CD4-positive, alpha-beta T cell treated with Interleukin-17A for 1 hour (primary cell): ENCODE results near the gene PMFBP1.

Experiments
- DNase-seq: peaks from one replicate; pipeline ENCODE4 v3.0.0-alpha.2; 2020

The PMFBP1 gene

GRCh38 chr16:72129976-72130656 lies 41.8 kb downstream of the PMFBP1 start:
- DNase-seq: no peak

GRCh38 chr16:72128701-72129100 lies 43.3 kb downstream of the PMFBP1 start:
- no peak for DNase-seq

- DNase-seq: no peak
Measured at GRCh38 chr16:72126429-72126765, 45.6 kb downstream of the PMFBP1 start.

- no peak for DNase-seq
Measured at GRCh38 chr16:72125635-72126428, 46.1 kb downstream of the PMFBP1 start.

- peak; percentile 52 for DNase-seq
Measured at GRCh38 chr16:72124761-72125634, 47.0 kb downstream of the PMFBP1 start.

- no peak for DNase-seq
Measured at GRCh38 chr16:72124148-72124547, 47.8 kb downstream of the PMFBP1 start.

- DNase-seq: no peak
Measured at GRCh38 chr16:72123426-72123825, 48.5 kb downstream of the PMFBP1 start.

- DNase-seq: no peak
Measured at GRCh38 chr16:72122916-72123315, 49.0 kb downstream of the PMFBP1 start.

GRCh38 chr16:72122308-72122707 lies 49.6 kb downstream of the PMFBP1 start:
- no peak for DNase-seq

- DNase-seq: no peak
Measured at GRCh38 chr16:72120026-72120425, 51.9 kb downstream of the PMFBP1 start.

- DNase-seq: no peak
Measured at GRCh38 chr16:72113616-72113945, 58.4 kb downstream of the PMFBP1 start.

- no peak for DNase-seq
Measured at GRCh38 chr16:72112906-72113615, 58.9 kb downstream of the PMFBP1 start.

- no peak for DNase-seq
Measured at GRCh38 chr16:72112452-72112792, 59.5 kb downstream of the PMFBP1 start.

GRCh38 chr16:72111657-72112451 lies 60.1 kb downstream of the PMFBP1 start:
- no peak for DNase-seq

- DNase-seq: no peak
Measured at GRCh38 chr16:72110662-72111615, 61.0 kb downstream of the PMFBP1 start.

- DNase-seq: no peak
Measured at GRCh38 chr16:72109966-72110530, 61.9 kb downstream of the PMFBP1 start.

GRCh38 chr16:72109300-72109699 lies 62.7 kb downstream of the PMFBP1 start:
- no peak for DNase-seq

- no peak for DNase-seq
Measured at GRCh38 chr16:72108353-72109102, 63.4 kb downstream of the PMFBP1 start.

- DNase-seq: no peak
Measured at GRCh38 chr16:72107371-72107770, 64.6 kb downstream of the PMFBP1 start.

- DNase-seq: no peak
Measured at GRCh38 chr16:72105978-72106377, 66.0 kb downstream of the PMFBP1 start.
